Measurements from ENCODE around the gene RBM12.

Gene RBM12

GRCh38 chr20:35653893-35654292 lies 10.8 kb downstream of the RBM12 start:
- DNase-seq (ENCODE audit: low spot score), result no peak

GRCh38 chr20:35653430-35653734 lies 11.3 kb downstream of the RBM12 start:
- DNase-seq (ENCODE audit: low spot score), result no peak

GRCh38 chr20:35652641-35653429 lies 11.9 kb downstream of the RBM12 start:
- DNase-seq (ENCODE audit: low spot score), result no peak

GRCh38 chr20:35651958-35652357 lies 12.7 kb downstream of the RBM12 start:
- DNase-seq (ENCODE audit: low spot score), result no peak

- no peak for DNase-seq (ENCODE audit: low spot score)
Measured at GRCh38 chr20:35650632-35651031, 14.1 kb downstream of the RBM12 start.

- no peak for DNase-seq (ENCODE audit: low spot score)
Measured at GRCh38 chr20:35648836-35649235, 15.9 kb downstream of the RBM12 start.

GRCh38 chr20:35644806-35645205 lies 19.9 kb downstream of the RBM12 start:
- DNase-seq (ENCODE audit: low spot score), result no peak

- no peak for DNase-seq (ENCODE audit: low spot score)
Measured at GRCh38 chr20:35643045-35643444, 21.7 kb downstream of the RBM12 start.

GRCh38 chr20:35641743-35642142 lies 23.0 kb downstream of the RBM12 start:
- DNase-seq (ENCODE audit: low spot score), result no peak

- no peak for DNase-seq (ENCODE audit: low spot score)
Measured at GRCh38 chr20:35640724-35641123, 24.0 kb downstream of the RBM12 start.

- DNase-seq (ENCODE audit: low spot score), result no peak
Measured at GRCh38 chr20:35638751-35639150, 25.9 kb downstream of the RBM12 start.

GRCh38 chr20:35637276-35637675 lies 27.4 kb downstream of the RBM12 start:
- no peak for DNase-seq (ENCODE audit: low spot score)

- no peak for DNase-seq (ENCODE audit: low spot score)
Measured at GRCh38 chr20:35636095-35636494, 28.6 kb downstream of the RBM12 start.

GRCh38 chr20:35635652-35636051 lies 29.0 kb downstream of the RBM12 start:
- DNase-seq (ENCODE audit: low spot score), result no peak

- no peak for DNase-seq (ENCODE audit: low spot score)
Measured at GRCh38 chr20:35632539-35633115, 32.1 kb downstream of the RBM12 start.

GRCh38 chr20:35630636-35631035 lies 34.1 kb downstream of the RBM12 start:
- DNase-seq (ENCODE audit: low spot score), result no peak

GRCh38 chr20:35629427-35630145 lies 35.1 kb downstream of the RBM12 start:
- DNase-seq (ENCODE audit: low spot score), result no peak

GRCh38 chr20:35627121-35627520 lies 37.6 kb downstream of the RBM12 start:
- DNase-seq (ENCODE audit: low spot score), result no peak

- DNase-seq (ENCODE audit: low spot score), result no peak
Measured at GRCh38 chr20:35626386-35627001, 38.2 kb downstream of the RBM12 start.

GRCh38 chr20:35625584-35626385 lies 38.9 kb downstream of the RBM12 start:
- DNase-seq (ENCODE audit: low spot score), result no peak

GRCh38 chr20:35621560-35621946 lies 43.1 kb downstream of the RBM12 start:
- DNase-seq (ENCODE audit: low spot score), result no peak

Measured in LoVo (cell line).